ENCODE data around the gene ZNHIT1. TPM values are rescaled to one million over a fixed set of nuclear protein-coding genes. Genes with fewer than 3 reads are reported as not detected.
A peak's percentile ranks its signal among the peaks of the same experiment; 100 is the strongest.

ZNHIT1 gene
- total and polyA plus RNA-seq, 2 of the 8 experiments (the other 6 are each of a cell fraction or from before 2014, with no cell fraction given): 38.2 to 61.7 TPM

DNA sequence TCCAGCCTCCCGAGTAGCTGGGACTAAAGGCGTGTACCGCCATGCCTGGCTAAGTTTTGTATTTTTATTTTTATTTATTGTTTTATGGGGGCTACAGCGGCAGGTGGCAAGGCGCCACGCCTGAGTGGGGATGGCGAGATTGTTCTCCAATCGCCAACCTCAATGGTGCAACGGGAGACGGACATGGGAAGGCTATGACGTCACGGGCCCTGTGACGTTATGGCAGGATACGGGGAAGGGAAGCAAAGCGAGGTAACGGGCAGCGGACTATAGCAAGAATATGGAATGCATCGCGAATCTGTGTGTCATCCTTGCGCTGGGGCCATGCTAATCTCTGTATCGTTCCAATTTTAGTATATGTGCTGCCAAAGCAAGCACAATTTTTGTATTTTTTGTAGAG lies 51.7 kb downstream of the ZNHIT1 start:
- H3K27me3 ChIP-seq (replicated peaks in 1 of 4; ENCODE audit: control insufficient read depth in 3 of 4, extremely low read depth in 1 of 4, insufficient read depth in 3 of 4, low read length in 3 of 4): no peaks in the 10 kb centered on the region
- H4K8ac ChIP-seq (ENCODE audit: extremely low read depth, insufficient read depth, low read length): no peak overlapping the region
- H2BK12ac ChIP-seq (ENCODE audit: low read depth, low read length): peak overlapping the region; percentile 75; the same call in 1 of the 2 replicates
- H2AK5ac ChIP-seq (ENCODE audit: low read depth, low read length): no peak overlapping the region
- no peak for FAIRE-seq
- H2AFZ ChIP-seq (ENCODE audit: low read length): no peak overlapping the region
- no peak overlapping the region for H4K5ac ChIP-seq (ENCODE audit: insufficient read length, low read depth, low read length)
- H2BK120ac ChIP-seq (replicated peaks; ENCODE audit: low read depth, low read length): no peak overlapping the region
- 86% methylated on average over 21 of the region's 21 CpGs; no CpG with 5 or more reads in 1 of the 2 experiments for WGBS, 2 experiments (ENCODE audit: extremely low coverage in 1 of 2, insufficient coverage in 1 of 2, insufficient read length in 1 of 2, insufficient replicate concordance in 2 of 2, low coverage in 1 of 2, low lambda C conversion rate in 2 of 2, missing lambda C conversion rate in 1 of 2)
- H3K9ac ChIP-seq (replicated peaks in 1 of 4; ENCODE audit: extremely low read depth in 1 of 4, low read depth in 3 of 4, low read length in 3 of 4): no peak overlapping the region
- no peak overlapping the region for H3K4me2 ChIP-seq (ENCODE audit: insufficient read depth in 1 of 2, low read depth in 2 of 2, low read length in 2 of 2)
- no peak overlapping the region for H3K56ac ChIP-seq (replicated peaks; ENCODE audit: insufficient read length, low read depth, low read length)
- H3K23ac ChIP-seq (ENCODE audit: insufficient read length): no peak overlapping the region
- no peak overlapping the region for H3K18ac ChIP-seq (ENCODE audit: extremely low read depth, low read length)
- no peaks in the 10 kb centered on the region for H4K20me1 ChIP-seq (replicated peaks in 1 of 2; ENCODE audit: control insufficient read depth in 1 of 2, insufficient read depth in 2 of 2, low read length in 2 of 2)
- no peaks in the 10 kb centered on the region for H3K9me3 ChIP-seq (ENCODE audit: insufficient read depth in 2 of 2, low read depth in 1 of 2, low read length in 1 of 2)
- H3K79me2 ChIP-seq (ENCODE audit: control insufficient read depth in 1 of 2, insufficient read depth in 2 of 2, low read length in 2 of 2): no peaks in the 10 kb centered on the region
- no peak overlapping the region for H2BK20ac ChIP-seq (ENCODE audit: low read length)
- no peak for DNase-seq (ENCODE audit: low read depth in 1 of 2, low spot score in 2 of 2)
- H3K36me3 ChIP-seq (ENCODE audit: control insufficient read depth in 2 of 4, insufficient read depth in 4 of 4, low read length in 3 of 4): no peaks in the 10 kb centered on the region; a peak in 1 of 8 replicates
- ChIA-PET CTCF (ENCODE audit: partially characterized antibody) (interaction anchor here (0.9 to 1.5 kb wide), 3 partner anchors 13 to 45 kb away, joined by 3 to 6 read pairs (median 3); no protein-coding TSS in a partner anchor), POLR2A (ENCODE audit: partially characterized antibody) (interaction anchor here (1.5 to 1.6 kb wide), 3 partner anchors 9 to 13 kb away, joined by 3 to 6 read pairs (median 3); no protein-coding TSS in a partner anchor)
- no peak overlapping the region for H4K91ac ChIP-seq (replicated peaks; ENCODE audit: insufficient read length, low read length)
- H3K27ac ChIP-seq (ENCODE audit: low read depth, low read length): no peak overlapping the region
- no peak overlapping the region for H3K14ac ChIP-seq (ENCODE audit: insufficient read length)
- no peak overlapping the region for H2BK15ac ChIP-seq (ENCODE audit: low read length)
- H3K4me3 ChIP-seq (ENCODE audit: extremely low read depth in 1 of 4, insufficient read depth in 2 of 4, low read depth in 3 of 4, low read length in 4 of 4): no peak overlapping the region
- H3K4ac ChIP-seq (replicated peaks; ENCODE audit: insufficient read length, low read depth, low read length): no peak overlapping the region
- no peak overlapping the region for H2BK5ac ChIP-seq (ENCODE audit: low read depth, low read length)
- H3K23me2 ChIP-seq (ENCODE audit: low read depth, low read length): no peaks in the 10 kb centered on the region
- H3K4me1 ChIP-seq (replicated peaks in 1 of 4; ENCODE audit: control insufficient read depth in 3 of 4, insufficient read depth in 4 of 4, low read length in 3 of 4): peaks cover 0 to 10% (median 6%) of the 10 kb centered on the region in 4 experiments; a peak in 3 of 7 replicates
- H3K79me1 ChIP-seq (ENCODE audit: low read depth, low read length): no peaks in the 10 kb centered on the region
- TF ChIP-seq JUND (IDR thresholded peaks at IDR 0.05; ENCODE audit: low read length) (no peak), CHD1 (IDR thresholded peaks at IDR 0.05; ENCODE audit: low read depth, low read length) (no peak), TAF1 (IDR thresholded peaks at IDR 0.05; ENCODE audit: low read depth, low read length) (no peak), EZH2 (IDR thresholded peaks at IDR 0.05; ENCODE audit: low read depth, low read length, severe bottlenecking) (no peak), SIN3A (conservative IDR thresholded peaks at IDR 0.05 in 1 of 2, IDR thresholded peaks at IDR 0.05 in 1 of 2; ENCODE audit: low read depth in 1 of 2, low read length in 2 of 2) (no peak), NRF1 (IDR thresholded peaks at IDR 0.05; ENCODE audit: low read depth, low read length) (no peak), BRCA1 (IDR thresholded peaks at IDR 0.05; ENCODE audit: low read depth, low read length) (no peak), ASH2L (IDR thresholded peaks at IDR 0.05; ENCODE audit: low read length) (no peak), CBX8 (IDR thresholded peaks at IDR 0.05; ENCODE audit: borderline replicate concordance, low read depth, low read length) (no peak), BCL11A (IDR thresholded peaks at IDR 0.05; ENCODE audit: low read depth in 2 of 2, low read length in 2 of 2) (no peak), CREB1 (IDR thresholded peaks at IDR 0.05) (no peak), HDAC6 (IDR thresholded peaks at IDR 0.05; ENCODE audit: low read depth, low read length) (no peak), EP300 (IDR thresholded peaks at IDR 0.05; ENCODE audit: borderline replicate concordance in 1 of 2, low read depth in 2 of 2, low read length in 2 of 2) (no peak), CEBPB (IDR thresholded peaks at IDR 0.05; ENCODE audit: low read depth, low read length) (no peak), POU5F1 (IDR thresholded peaks at IDR 0.05; ENCODE audit: low read depth, low read length) (no peak)
